ENCODE data around the gene NLRX1. TPM values are rescaled to one million over a fixed set of nuclear protein-coding genes. Genes with fewer than 3 reads are reported as not detected.
"Not testable (repeated sequence)": the region's sequence is repeated elsewhere in the genome, so short reads cannot be mapped to it uniquely, and the experiment has no call there.

The NLRX1 gene
- total RNA-seq, 2 donors from 2014 or later, result 14.9 to 23.9 TPM

- DNase-seq (ENCODE audit: low spot score), result no peak
- intact Hi-C loops (cut with DNase I), result loop anchor here in 1 of 2 donors (10.0 kb wide), 1 partner anchor 45 kb away; no protein-coding TSS in a partner anchor
Measured at GRCh38 chr11:119149786-119150275, 18.7 kb upstream of the NLRX1 start.

- no peak for DNase-seq (ENCODE audit: low spot score)
- intact Hi-C loops (cut with DNase I), result no loop called here
Measured at GRCh38 chr11:119152043-119152442, 16.5 kb upstream of the NLRX1 start.

DNA sequence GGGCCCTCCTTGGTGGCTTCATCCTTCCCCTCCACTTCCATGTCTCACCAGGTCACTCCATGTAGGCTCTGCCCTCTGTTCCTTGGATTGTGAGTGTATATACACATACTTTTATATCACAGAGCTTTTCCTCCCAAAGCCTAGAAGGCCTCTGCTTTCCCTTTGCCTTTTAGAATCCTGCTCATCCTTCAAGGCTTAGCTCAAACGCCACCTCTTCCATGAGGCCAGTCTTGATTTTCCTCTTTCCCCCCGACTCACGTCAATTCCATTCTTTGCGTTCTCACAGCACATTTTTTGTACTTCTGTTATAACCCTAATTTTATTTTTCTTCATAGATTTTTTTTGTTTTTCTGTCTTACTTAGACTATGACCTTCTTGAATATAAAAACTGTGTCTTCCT, 15.9 kb upstream of the NLRX1 start:
- no peak for DNase-seq (ENCODE audit: low spot score)

DNA sequence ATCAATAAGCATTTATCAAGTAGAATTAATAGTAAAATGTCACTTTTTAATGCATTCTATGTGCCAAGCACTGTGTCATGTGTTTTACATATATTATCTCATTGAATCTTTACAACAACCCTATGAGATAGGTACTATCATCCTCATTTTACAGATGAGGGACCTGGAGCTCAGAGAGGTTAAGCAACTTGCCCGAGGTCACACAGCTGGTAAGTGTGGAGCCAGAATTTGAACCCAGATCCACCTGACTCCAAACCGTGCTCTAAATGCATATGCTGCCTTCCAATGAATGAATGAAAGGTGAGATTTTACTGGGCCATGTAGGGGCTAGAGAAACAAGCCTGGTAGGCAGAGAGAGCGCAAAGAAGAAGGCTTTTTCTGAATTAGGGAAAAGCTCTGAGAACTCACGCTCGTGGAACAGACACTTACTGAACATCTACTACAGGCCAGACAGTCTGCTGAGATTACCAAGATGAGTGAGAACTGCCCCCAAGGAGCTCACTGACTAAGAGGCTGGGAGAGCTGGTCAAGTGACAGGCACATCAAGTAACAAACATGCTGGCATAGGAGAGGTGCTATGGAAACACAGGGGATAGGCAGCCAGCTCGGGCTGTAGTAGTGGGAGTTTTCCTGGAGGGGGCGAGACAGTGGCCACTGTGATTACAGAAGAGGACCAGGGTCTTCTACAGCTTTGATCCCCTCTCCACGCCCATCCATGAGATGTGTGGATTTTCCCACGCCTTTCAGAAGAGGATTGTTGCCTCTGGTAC, 15.3 kb upstream of the NLRX1 start:
- no peak for DNase-seq (ENCODE audit: low spot score)
- intact Hi-C loops (cut with DNase I), result no loop called here

More for the DNA sequence above, 15.9 kb upstream of the NLRX1 start:
- intact Hi-C loops (cut with DNase I), result no loop called here

GRCh38 chr11:119154178-119154577, 14.3 kb upstream of the NLRX1 start:
- DNase-seq (ENCODE audit: low spot score), result no peak
- intact Hi-C loops (cut with DNase I), result no loop called here

GRCh38 chr11:119155733-119156492, 12.6 kb upstream of the NLRX1 start:
- DNase-seq (ENCODE audit: low spot score), result no peak
- intact Hi-C loops (cut with DNase I), result no loop called here

- DNase-seq (ENCODE audit: low spot score), result no peak
- intact Hi-C loops (cut with DNase I), result no loop called here
Measured at GRCh38 chr11:119156496-119156895, 12.0 kb upstream of the NLRX1 start.

DNA sequence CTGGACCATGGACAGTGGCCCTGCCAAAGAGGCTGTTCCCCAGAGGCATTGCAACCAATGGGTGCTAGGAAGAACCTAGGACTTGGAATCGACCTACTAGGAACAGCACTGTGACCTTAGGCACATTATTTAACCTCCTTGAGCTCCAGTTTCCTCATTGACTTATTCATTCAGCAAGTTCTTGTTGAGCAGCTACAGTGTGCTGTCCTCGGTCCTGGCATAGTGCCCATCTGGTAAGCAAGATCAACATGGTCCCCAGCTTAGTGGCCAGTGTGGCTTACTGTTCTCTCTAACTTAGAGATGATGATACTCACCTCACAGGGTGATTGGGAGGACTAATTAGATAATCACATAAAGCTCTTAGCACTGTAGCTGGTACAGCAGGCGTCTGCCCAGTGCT, 11.5 kb upstream of the NLRX1 start:
- no peak for DNase-seq (ENCODE audit: low spot score)
- intact Hi-C loops (cut with DNase I), result no loop called here

GRCh38 chr11:119158467-119158866, 10.1 kb upstream of the NLRX1 start:
- intact Hi-C loops (cut with DNase I), result no loop called here
- no peak for DNase-seq (ENCODE audit: low spot score)

- DNase-seq (ENCODE audit: low spot score), result no peak
- intact Hi-C loops (cut with DNase I), result no loop called here
Measured at GRCh38 chr11:119160151-119160550, 8.4 kb upstream of the NLRX1 start.

GRCh38 chr11:119161871-119162270, 6.7 kb upstream of the NLRX1 start:
- DNase-seq (ENCODE audit: low spot score), result peak; percentile 58

GRCh38 chr11:119166368-119167076, 2.0 kb upstream of the NLRX1 start:
- intact Hi-C loops (cut with DNase I), result no loop called here
- no peak for DNase-seq (ENCODE audit: low spot score)

More at GRCh38 chr11:119161871-119162270, 6.7 kb upstream of the NLRX1 start:
- intact Hi-C loops (cut with DNase I), result no loop called here

DNA sequence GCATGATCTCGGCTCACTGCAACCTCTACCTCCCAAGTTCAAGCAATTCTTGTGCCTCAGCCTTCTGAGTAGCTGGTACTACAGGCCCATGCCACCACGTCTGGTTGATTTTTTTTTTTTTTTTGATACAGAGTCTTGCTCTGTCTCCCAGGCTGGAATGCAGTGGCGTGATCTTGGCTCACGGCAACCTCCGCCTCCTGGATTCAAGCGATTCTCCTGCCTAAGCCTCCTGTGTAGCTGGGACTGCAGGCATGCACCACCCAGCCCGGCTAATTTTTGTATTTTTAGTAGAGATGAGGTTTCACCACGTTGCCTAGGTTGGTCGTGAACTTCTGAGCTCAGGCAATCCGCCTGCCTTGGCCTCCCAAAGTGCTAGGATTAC, 1.5 kb upstream of the NLRX1 start:
- intact Hi-C loops (cut with DNase I); DNase-seq (ENCODE audit: low spot score): not testable (repeated sequence)

DNA sequence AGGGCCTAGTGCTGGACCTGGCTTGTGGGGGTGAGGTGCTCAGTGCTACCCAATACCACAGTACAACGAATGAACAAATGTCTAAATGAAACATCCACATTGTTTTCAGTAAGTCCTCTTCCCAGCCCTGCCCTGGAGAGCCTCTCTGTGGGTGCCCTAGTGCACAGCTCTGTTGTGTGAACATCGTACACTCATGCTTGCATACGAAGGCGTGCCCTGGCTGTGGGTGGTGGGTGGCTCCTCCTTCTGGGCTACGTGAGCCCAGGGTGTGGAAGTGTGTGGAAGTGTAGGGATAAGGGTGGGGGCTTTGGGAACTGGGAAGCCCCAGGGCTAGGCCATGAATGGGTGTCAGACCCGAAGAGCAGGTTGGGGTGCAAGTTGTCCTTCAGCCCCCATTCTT, 592 bp upstream of the NLRX1 start:
- intact Hi-C loops (cut with DNase I), result no loop called here
- DNase-seq (ENCODE audit: low spot score), result no peak

DNA sequence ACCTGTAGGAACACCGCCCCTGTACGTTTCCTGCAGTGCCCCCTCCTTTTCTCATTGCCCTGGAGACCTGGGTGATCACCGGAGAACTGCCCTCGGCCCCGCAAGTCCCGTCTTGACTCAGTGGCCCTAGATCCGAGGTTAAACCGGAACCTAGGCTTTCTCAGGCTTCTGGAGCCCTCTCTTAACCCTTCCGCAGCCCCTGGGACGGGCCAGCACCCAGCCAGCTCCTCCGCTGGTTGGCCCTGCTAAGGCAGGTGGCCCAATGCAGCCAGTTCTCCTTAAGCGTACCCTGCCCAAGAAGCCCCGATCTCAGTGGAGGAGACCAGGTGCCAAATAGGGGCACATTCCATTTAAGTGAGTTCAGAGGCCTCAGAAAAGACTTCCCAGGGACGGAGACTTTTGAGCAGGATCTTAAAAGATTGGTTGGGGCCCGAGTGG, 776 bp downstream of the NLRX1 start:
- intact Hi-C loops (cut with DNase I), result no loop called here
- no peak for DNase-seq (ENCODE audit: low spot score)

DNA sequence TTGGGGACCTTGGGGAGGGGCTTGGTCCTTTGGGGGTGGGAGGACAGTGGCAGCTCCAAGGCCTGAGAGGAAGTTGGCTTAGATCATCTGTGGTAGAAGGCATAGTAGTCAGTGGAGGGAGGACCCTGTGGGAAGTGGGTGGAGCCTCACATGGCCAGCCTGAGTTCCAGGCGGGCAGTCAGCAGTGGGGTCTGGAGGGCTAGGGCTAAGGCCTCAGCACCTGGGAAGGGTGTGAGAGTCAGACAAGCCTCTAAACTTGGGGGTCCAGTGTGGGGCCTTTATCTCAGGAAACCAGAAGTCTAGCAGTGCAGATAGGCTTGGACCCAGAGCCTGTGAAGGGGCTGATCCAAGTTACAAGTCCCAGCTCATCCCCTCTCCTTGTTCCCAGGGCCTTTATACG, 4.0 kb downstream of the NLRX1 start:
- intact Hi-C loops (cut with DNase I), result no loop called here
- DNase-seq (ENCODE audit: low spot score), result no peak

DNA sequence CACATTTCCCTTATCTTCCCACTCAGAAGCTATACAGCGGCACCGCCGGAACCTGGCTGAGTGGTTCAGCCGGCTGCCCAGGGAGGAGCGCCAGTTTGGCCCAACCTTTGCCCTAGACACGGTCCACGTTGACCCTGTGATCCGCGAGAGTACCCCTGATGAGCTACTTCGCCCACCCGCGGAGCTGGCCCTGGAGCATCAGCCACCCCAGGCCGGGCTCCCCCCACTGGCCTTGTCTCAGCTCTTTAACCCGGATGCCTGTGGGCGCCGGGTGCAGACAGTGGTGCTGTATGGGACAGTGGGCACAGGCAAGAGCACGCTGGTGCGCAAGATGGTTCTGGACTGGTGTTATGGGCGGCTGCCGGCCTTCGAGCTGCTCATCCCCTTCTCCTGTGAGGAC, 4.9 kb downstream of the NLRX1 start:
- intact Hi-C loops (cut with DNase I), result no loop called here
- no peak for DNase-seq (ENCODE audit: low spot score)

DNA sequence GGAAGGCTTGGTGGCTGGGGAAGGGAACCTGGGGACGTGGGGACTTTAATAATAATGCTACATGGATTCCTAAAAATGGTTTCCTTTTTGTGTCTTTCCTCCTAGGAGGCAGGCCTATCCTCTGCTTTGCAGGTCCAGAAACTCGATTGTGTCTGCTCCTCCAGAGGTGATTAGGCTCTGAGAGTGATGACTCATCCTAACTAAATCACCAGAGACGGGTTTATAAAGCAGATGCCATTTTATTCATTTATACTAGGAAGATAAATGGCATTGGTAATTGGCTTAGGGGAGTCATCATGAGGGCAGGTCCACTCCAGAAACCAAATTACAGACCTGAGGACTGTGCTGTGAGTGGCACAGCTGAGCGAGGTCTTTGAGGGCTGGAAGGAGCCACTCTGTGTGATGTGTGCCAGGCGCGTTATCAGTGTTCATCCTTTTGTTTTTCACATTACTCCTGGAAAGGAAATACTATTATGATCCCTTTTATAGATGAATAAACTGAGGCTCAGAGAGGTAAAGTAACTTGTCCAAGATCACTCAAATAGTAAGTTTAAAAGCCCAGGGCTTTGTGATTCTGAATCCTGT, 7.1 kb downstream of the NLRX1 start:
- DNase-seq (ENCODE audit: low spot score), result no peak
- intact Hi-C loops (cut with DNase I), result no loop called here

GRCh38 chr11:119178166-119178680, 9.7 kb downstream of the NLRX1 start:
- intact Hi-C loops (cut with DNase I), result no loop called here
- DNase-seq (ENCODE audit: low spot score), result no peak

Data from posterior vena cava (tissue), 2 donors.